Hepatocyte (in vitro differentiated cells): ENCODE results near the gene ATP2B3.

Experiments used
- CTCF ChIP-seq: fragments of 200-600 bp; sonication (generic); IDR thresholded peaks from 2 replicates; pipeline ENCODE4 v1.5.1; 2016; ENCODE audit warnings: antibody characterized with exemption, mild to moderate bottlenecking; ENCODE audit not compliant: poor library complexity
- EZH2 ChIP-seq: fragments of 200-600 bp; sonication (generic); IDR thresholded peaks from 2 replicates; pipeline ENCODE4 v1.6.1; 2016; ENCODE audit warnings: antibody characterized with exemption, mild to moderate bottlenecking, borderline replicate concordance

GRCh38 chrX:153499876-153500275 lies 17.6 kb upstream of the ATP2B3 start:
- TF ChIP-seq CTCF (no peak), EZH2 (no peak)
